Measurements from ENCODE around the gene ARL4A.

GRCh38 chr7:12709726-12710502, 22.5 kb downstream of the ARL4A start:
- TF ChIP-seq POLR2A (IDR thresholded peaks at IDR 0.05) (no peak), CTCF (IDR thresholded peaks at IDR 0.05) (no peak)
